Measurements from ENCODE around the gene HSD17B3. TPM values are rescaled to one million over a fixed set of nuclear protein-coding genes. Genes with fewer than 3 reads are reported as not detected.
A peak's percentile ranks its signal among the peaks of the same experiment; 100 is the strongest.

Gene HSD17B3
- total RNA-seq, 2 donors from 2014 or later: 1.4 to 4.9 TPM

DNA sequence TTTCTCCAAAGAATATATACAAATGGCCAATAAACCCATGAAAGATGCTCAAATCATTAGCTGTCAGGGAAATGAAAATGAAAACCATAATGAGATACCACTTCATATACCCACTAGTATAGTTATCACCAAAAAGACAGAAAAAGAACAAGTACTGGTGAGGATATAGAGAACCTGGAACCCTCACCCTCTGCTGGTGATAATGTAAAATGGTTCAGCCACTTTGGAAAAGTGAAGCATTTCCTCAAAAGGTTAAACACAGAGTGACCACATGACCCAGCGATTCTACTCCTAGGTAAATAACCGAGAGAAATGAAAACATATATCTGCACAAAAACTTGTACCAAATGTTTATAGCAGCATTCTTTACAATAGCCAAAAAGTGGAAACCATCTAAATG, 72.0 kb downstream of the HSD17B3 start:
- ATAC-seq (ENCODE audit: insufficient number of reproducible peaks, low FRiP score, low read depth) (no peak), DNase-seq (ENCODE audit: low spot score) (no peak)
- no peaks in the 10 kb centered on the region for H3K9me3 ChIP-seq
- H3K27me3 ChIP-seq (replicated peaks; ENCODE audit: insufficient read depth): no peaks in the 10 kb centered on the region
- H3K4me3 ChIP-seq: no peak overlapping the region
- H3K36me3 ChIP-seq: no peaks in the 10 kb centered on the region
- H3K4me1 ChIP-seq (ENCODE audit: control insufficient read depth in 1 of 2, low read depth in 2 of 2): peaks cover 0 to 13% of the 10 kb centered on the region in 2 donors
- H3K27ac ChIP-seq: no peak overlapping the region
- TF ChIP-seq, protein P1, sequence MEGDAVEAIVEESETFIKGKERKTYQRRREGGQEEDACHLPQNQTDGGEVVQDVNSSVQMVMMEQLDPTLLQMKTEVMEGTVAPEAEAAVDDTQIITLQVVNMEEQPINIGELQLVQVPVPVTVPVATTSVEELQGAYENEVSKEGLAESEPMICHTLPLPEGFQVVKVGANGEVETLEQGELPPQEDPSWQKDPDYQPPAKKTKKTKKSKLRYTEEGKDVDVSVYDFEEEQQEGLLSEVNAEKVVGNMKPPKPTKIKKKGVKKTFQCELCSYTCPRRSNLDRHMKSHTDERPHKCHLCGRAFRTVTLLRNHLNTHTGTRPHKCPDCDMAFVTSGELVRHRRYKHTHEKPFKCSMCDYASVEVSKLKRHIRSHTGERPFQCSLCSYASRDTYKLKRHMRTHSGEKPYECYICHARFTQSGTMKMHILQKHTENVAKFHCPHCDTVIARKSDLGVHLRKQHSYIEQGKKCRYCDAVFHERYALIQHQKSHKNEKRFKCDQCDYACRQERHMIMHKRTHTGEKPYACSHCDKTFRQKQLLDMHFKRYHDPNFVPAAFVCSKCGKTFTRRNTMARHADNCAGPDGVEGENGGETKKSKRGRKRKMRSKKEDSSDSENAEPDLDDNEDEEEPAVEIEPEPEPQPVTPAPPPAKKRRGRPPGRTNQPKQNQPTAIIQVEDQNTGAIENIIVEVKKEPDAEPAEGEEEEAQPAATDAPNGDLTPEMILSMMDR (IDR thresholded peaks at IDR 0.05): no peak

DNA sequence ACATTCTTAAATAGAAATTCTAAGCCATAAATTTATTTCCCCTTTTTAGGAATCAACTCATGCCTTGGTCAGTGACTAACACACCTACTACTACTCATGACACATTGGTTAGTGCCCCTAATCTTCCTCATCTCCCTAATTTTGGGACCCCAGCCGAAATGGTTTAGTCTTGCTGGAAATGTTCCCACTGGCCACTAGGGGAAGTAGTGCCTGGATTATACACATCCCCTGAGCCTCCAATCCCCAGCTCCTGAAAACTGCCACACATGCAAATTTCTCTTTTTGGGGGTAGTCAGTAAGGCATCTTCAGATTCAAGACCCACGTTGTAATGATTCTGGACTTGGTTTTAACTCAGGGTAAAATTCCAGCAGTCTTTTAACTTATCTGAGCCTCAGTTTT, 79.8 kb downstream of the HSD17B3 start:
- no peak overlapping the region for H3K27ac ChIP-seq
- peaks cover 6% of the 10 kb centered on the region for H3K9me3 ChIP-seq
- H3K27me3 ChIP-seq (replicated peaks; ENCODE audit: insufficient read depth): no peaks in the 10 kb centered on the region
- TF ChIP-seq, protein P1 (IDR thresholded peaks at IDR 0.05): no peak
- H3K4me3 ChIP-seq: no peak overlapping the region
- no peaks in the 10 kb centered on the region for H3K36me3 ChIP-seq
- no peak for DNase-seq (ENCODE audit: low spot score)
- ATAC-seq (ENCODE audit: insufficient number of reproducible peaks, low FRiP score, low read depth): no peak
- peaks cover 8 to 22% of the 10 kb centered on the region in 2 donors for H3K4me1 ChIP-seq (ENCODE audit: control insufficient read depth in 1 of 2, low read depth in 2 of 2)

DNA sequence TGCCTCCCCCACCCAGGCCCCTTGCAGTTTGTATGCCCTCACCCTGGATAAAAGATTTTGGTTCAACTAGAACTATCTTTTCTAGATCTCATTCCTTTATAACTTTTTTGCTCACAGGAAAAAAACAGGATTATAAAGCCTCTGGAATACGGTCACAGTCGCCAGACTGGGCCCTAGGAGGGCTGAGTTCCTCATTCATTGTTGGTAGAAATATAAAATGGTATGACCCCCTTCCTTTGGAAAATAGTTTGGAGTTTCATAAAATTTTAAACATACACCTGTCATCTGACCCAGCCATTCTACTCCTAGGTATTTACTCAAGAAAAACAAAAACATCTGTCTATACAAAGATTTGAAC, 82.1 kb downstream of the HSD17B3 start:
- ATAC-seq (ENCODE audit: insufficient number of reproducible peaks, low FRiP score, low read depth) (no peak), DNase-seq (ENCODE audit: low spot score) (no peak)
- H3K4me3 ChIP-seq: peak overlapping the region; percentile 60
- H3K9me3 ChIP-seq: peaks cover 6% of the 10 kb centered on the region
- H3K27me3 ChIP-seq (replicated peaks; ENCODE audit: insufficient read depth): no peaks in the 10 kb centered on the region
- TF ChIP-seq, protein P1 (IDR thresholded peaks at IDR 0.05): no peak
- no peak overlapping the region for H3K27ac ChIP-seq
- peaks cover 8 to 27% of the 10 kb centered on the region in 2 donors for H3K4me1 ChIP-seq (ENCODE audit: control insufficient read depth in 1 of 2, low read depth in 2 of 2)
- H3K36me3 ChIP-seq: no peaks in the 10 kb centered on the region

DNA sequence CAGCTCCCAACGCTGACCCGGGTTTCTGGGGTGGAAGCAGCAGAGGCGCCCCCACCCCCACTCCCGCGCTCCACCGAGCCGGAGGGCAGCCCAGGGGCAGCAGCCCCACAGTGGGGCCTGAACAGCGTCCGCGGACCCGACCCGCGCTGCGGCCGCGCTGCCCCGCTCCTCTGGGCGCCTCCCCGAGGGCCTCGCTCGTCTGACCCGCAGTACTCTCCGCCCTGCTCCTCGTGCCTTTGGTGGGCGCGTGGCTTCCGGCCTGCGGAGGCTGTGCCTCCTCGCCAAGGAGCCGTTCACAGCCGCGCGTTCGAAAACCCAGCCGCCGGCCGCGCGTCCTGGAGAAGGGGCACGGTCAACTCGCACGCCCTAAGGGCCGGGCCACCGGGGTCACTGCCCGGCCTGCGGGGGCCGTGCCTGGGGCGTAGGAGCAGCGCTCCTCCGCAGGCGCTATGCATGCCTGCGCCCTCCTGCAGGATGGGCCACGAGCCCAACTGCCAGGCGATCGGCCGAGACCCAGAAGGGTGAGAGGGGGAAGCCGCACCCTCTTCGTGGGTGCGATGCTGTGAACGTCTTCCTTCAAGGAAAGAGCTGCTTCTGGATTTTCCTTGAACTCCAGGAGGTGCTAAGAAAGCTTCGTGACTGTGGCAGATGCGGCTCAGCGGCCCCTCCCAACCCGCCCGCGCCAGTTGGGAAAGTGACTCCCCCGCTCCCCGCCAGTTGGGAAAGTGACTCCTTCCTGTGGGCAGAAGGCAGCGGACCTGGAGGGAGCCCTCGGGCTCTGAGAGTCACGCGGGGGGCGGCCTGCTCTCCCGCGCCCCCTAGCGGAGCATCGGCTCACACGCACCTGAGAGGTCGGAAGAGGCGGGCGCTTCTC, 82.7 kb downstream of the HSD17B3 start:
- no peaks in the 10 kb centered on the region for H3K36me3 ChIP-seq
- no peak overlapping the region for H3K27ac ChIP-seq
- H3K4me3 ChIP-seq: peak overlapping the region; percentile 60
- ATAC-seq (ENCODE audit: insufficient number of reproducible peaks, low FRiP score, low read depth) (no peak), DNase-seq (ENCODE audit: low spot score) (peak; percentile 16)
- H3K27me3 ChIP-seq (replicated peaks; ENCODE audit: insufficient read depth): no peaks in the 10 kb centered on the region
- H3K9me3 ChIP-seq: peaks cover 3% of the 10 kb centered on the region
- TF ChIP-seq, protein P1 (IDR thresholded peaks at IDR 0.05): peak; percentile 83
- H3K4me1 ChIP-seq (ENCODE audit: control insufficient read depth in 1 of 2, low read depth in 2 of 2): peaks cover 8 to 27% of the 10 kb centered on the region in 2 donors

DNA sequence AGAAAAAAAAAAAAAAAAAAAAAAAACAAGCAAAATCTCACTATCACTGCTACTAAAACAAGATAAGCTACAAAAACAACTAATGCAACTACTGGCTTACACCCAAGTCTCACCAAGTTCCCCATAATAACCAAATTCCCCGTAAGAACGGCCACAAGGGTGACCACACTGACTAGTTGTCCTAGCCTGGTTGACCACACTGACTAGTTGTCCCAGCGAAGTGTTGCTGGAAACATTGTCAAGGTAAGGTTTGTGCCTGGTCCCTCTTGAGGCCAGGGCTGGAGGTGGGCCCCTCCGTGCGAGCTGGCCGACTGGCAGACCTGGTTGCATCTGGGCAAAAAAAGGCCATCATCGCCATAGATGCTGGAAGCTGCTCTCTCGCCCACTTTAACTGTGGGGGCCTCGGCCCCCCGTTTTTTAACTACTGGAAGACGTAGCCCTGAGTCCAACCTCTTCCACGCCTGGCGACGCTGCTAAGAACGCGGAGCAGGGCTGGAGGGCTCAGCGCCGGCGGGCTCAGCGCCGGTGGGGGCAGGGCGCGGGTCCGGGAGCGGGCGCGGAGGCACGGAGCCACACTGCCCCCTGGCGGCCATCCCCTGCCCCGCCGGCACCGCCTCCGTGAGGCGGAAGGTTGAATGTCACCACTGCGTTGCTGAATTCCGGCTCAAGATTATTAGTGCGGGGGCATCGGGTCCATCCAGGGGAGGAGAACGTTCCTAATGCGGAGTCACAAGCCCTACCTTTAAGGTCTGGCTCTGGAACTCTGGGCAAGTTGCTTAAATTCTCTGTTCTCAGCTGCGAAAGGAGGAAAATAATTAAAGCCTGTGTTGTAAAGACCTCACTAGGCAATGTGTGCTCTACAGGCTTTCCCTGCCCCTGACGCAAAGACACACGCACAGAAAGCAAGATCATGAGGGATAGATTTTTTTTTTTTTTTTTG, 84.0 kb downstream of the HSD17B3 start:
- ATAC-seq (ENCODE audit: insufficient number of reproducible peaks, low FRiP score, low read depth) (peak; percentile 68), DNase-seq (ENCODE audit: low spot score) (peak; percentile 7)
- H3K27me3 ChIP-seq (replicated peaks; ENCODE audit: insufficient read depth): no peaks in the 10 kb centered on the region
- peak overlapping the region in 1 of 2 donors; percentile 39 for H3K27ac ChIP-seq
- TF ChIP-seq, protein P1 (IDR thresholded peaks at IDR 0.05): peak; percentile 99
- peaks cover 8 to 27% of the 10 kb centered on the region in 2 donors for H3K4me1 ChIP-seq (ENCODE audit: control insufficient read depth in 1 of 2, low read depth in 2 of 2)
- no peaks in the 10 kb centered on the region for H3K36me3 ChIP-seq
- no peaks in the 10 kb centered on the region for H3K9me3 ChIP-seq
- peak overlapping the region; percentile 64 for H3K4me3 ChIP-seq
